ENCODE results near the gene LAMA5. TPM values are rescaled to one million over a fixed set of nuclear protein-coding genes. Genes with fewer than 3 reads are reported as not detected.
A peak's percentile ranks its signal among the peaks of the same experiment; 100 is the strongest.

LAMA5 gene
- 100 to 1,000 TPM in 3 of 5 donors, 10 to 100 TPM in 2; 92.3 to 207 (median 148) TPM for polyA plus RNA-seq (ENCODE audit: insufficient read depth in 1 of 5, insufficient read length in 5 of 5, low replicate concordance in 1 of 5)
- long read RNA-seq, donor 1, partial matches to known transcripts, result 4,060 of 8,040 reads
- long read RNA-seq, donor 1, other reads (novel, unspliced or antisense), result 3,977 of 8,040 reads
- long read RNA-seq, donor 2, partial matches to known transcripts, result 0 of 1 reads
- long read RNA-seq, donor 2, other reads (novel, unspliced or antisense), result 0 of 1 reads
- long read RNA-seq, donor 3, partial matches to known transcripts, result 3,252 of 5,558 reads
- long read RNA-seq, donor 3, other reads (novel, unspliced or antisense), result 2,301 of 5,558 reads
- long read RNA-seq, donor 4, partial matches to known transcripts, result 45 of 59 reads
- long read RNA-seq, donor 4, other reads (novel, unspliced or antisense), result 9 of 59 reads
- long read RNA-seq, donor 5, partial matches to known transcripts, result 3,136 of 7,003 reads
- long read RNA-seq, donor 5, other reads (novel, unspliced or antisense), result 3,861 of 7,003 reads
- long read RNA-seq, donor 6, partial matches to known transcripts, result 0 of 6 reads
- long read RNA-seq, donor 6, other reads (novel, unspliced or antisense), result 0 of 6 reads
- long read RNA-seq, donor 7, partial matches to known transcripts, result 1,810 of 3,489 reads
- long read RNA-seq, donor 7, other reads (novel, unspliced or antisense), result 1,676 of 3,489 reads
- long read RNA-seq, donor 8, result 0 reads

- DNase-seq, result no peak
Measured at GRCh38 chr20:62367136-62367632, at the start of gene LAMA5. Gene LAMA5 (minus strand): TSS chr20:62367312. CDS start chr20:62367245, 67 bp downstream.

GRCh38 chr20:62415354-62416111 lies 48.4 kb upstream of the LAMA5 start:
- DNase-seq, result no peak

GRCh38 chr20:62413896-62414481 lies 46.9 kb upstream of the LAMA5 start:
- DNase-seq, result no peak

- DNase-seq, result no peak
Measured at GRCh38 chr20:62413025-62413570, 46.0 kb upstream of the LAMA5 start.

GRCh38 chr20:62412194-62413024 lies 45.3 kb upstream of the LAMA5 start:
- no peak for DNase-seq

- no peak for DNase-seq
Measured at GRCh38 chr20:62411479-62412193, 44.5 kb upstream of the LAMA5 start.

GRCh38 chr20:62410746-62411478 lies 43.8 kb upstream of the LAMA5 start:
- DNase-seq, result no peak

GRCh38 chr20:62409931-62410745 lies 43.0 kb upstream of the LAMA5 start:
- peak; percentile 46 to 54 for DNase-seq

- no peak for DNase-seq
Measured at GRCh38 chr20:62409086-62409853, 42.2 kb upstream of the LAMA5 start.

GRCh38 chr20:62408640-62409039 lies 41.5 kb upstream of the LAMA5 start:
- DNase-seq, result no peak

GRCh38 chr20:62408055-62408454 lies 40.9 kb upstream of the LAMA5 start:
- no peak for DNase-seq

- peak; percentile 91 for DNase-seq
Measured at GRCh38 chr20:62407221-62407992, 40.3 kb upstream of the LAMA5 start, which contains the start of gene CABLES2. Gene CABLES2 (minus strand): TSS chr20:62407285. CDS start chr20:62407276, 9 bp downstream.

- no peak for DNase-seq
Measured at GRCh38 chr20:62406635-62407176, 39.6 kb upstream of the LAMA5 start.

GRCh38 chr20:62405981-62406513 lies 38.9 kb upstream of the LAMA5 start:
- no peak for DNase-seq

GRCh38 chr20:62405108-62405980 lies 38.2 kb upstream of the LAMA5 start:
- no peak for DNase-seq

All from right lung (tissue), 10 donors.